NCI-H1436 treated with DMSO at 0.1 percent for 48 hours (cell line): ENCODE measurements around the gene UBE2V1.
"Not testable (repeated sequence)": the region's sequence is repeated elsewhere in the genome, so short reads cannot be mapped to it uniquely, and the experiment has no call there.

ENCODE experiments used
- DNase-seq: peaks from one replicate; lab custom pipeline; 2025; lab: John Stamatoyannopoulos, UW

Gene UBE2V1

GRCh38 chr20:50137702-50138101, 24.8 kb upstream of the UBE2V1 start:
- not testable (repeated sequence) for DNase-seq

- no peak for DNase-seq
These were observed 24.1 kb upstream of the UBE2V1 start for GRCh38 chr20:50136822-50137599.

GRCh38 chr20:50135157-50135556, 22.2 kb upstream of the UBE2V1 start:
- not testable (repeated sequence) for DNase-seq

GRCh38 chr20:50133474-50134217, 20.7 kb upstream of the UBE2V1 start:
- no peak for DNase-seq

- DNase-seq, result no peak
These were observed 20.1 kb upstream of the UBE2V1 start for GRCh38 chr20:50133041-50133440.

- no peak for DNase-seq
These were observed 18.0 kb upstream of the UBE2V1 start for GRCh38 chr20:50130995-50131394.

- no peak for DNase-seq
These were observed 17.4 kb upstream of the UBE2V1 start for GRCh38 chr20:50130356-50130723.

GRCh38 chr20:50129662-50130355, 16.9 kb upstream of the UBE2V1 start:
- no peak for DNase-seq

GRCh38 chr20:50128520-50128905, 15.6 kb upstream of the UBE2V1 start:
- no peak for DNase-seq

- DNase-seq, result no peak
These were observed 14.9 kb upstream of the UBE2V1 start for GRCh38 chr20:50127587-50128519.

- no peak for DNase-seq
These were observed 13.7 kb upstream of the UBE2V1 start for GRCh38 chr20:50126662-50127061.

GRCh38 chr20:50125279-50125678, 12.3 kb upstream of the UBE2V1 start:
- no peak for DNase-seq

- no peak for DNase-seq
These were observed 11.5 kb upstream of the UBE2V1 start for GRCh38 chr20:50124496-50124895.

- DNase-seq, result no peak
These were observed 10.5 kb upstream of the UBE2V1 start for GRCh38 chr20:50123418-50123817.

- DNase-seq, result no peak
These were observed 9.8 kb upstream of the UBE2V1 start for GRCh38 chr20:50122763-50123162.

- no peak for DNase-seq
These were observed 8.9 kb upstream of the UBE2V1 start for GRCh38 chr20:50121858-50122271.

GRCh38 chr20:50120935-50121693, 8.2 kb upstream of the UBE2V1 start:
- DNase-seq, result peak; percentile 18

- DNase-seq, result no peak
These were observed 5.3 kb upstream of the UBE2V1 start for GRCh38 chr20:50118203-50118602.

- no peak for DNase-seq
These were observed 3.5 kb upstream of the UBE2V1 start for GRCh38 chr20:50116368-50116999.

GRCh38 chr20:50115591-50116367, 2.8 kb upstream of the UBE2V1 start:
- peak; percentile 76 for DNase-seq
